ENCODE measurements around the gene C12orf57.
"Not testable (repeated sequence)": the region's sequence is repeated elsewhere in the genome, so short reads cannot be mapped to it uniquely, and the experiment has no call there.

Gene C12orf57

DNA sequence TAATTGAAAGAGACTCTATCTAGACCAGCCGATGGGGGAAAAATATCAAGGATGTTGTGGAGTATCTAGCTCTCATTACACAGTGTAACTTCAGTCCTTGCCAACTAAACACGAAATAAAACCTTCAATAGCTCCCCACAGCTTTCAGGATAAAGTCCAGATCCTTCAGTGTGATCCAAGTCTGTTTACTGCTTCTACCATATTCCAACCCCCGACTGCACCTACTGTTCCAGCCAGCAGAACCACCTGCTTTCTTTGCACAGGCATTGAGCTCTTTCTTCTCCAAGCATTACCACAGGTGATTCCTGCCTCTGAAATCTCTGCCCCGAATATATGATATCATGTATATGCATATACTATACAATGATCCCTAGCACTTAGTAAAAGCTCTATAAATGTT is 41.4 kb upstream of the C12orf57 start:
- TF ChIP-seq, protein P1, sequence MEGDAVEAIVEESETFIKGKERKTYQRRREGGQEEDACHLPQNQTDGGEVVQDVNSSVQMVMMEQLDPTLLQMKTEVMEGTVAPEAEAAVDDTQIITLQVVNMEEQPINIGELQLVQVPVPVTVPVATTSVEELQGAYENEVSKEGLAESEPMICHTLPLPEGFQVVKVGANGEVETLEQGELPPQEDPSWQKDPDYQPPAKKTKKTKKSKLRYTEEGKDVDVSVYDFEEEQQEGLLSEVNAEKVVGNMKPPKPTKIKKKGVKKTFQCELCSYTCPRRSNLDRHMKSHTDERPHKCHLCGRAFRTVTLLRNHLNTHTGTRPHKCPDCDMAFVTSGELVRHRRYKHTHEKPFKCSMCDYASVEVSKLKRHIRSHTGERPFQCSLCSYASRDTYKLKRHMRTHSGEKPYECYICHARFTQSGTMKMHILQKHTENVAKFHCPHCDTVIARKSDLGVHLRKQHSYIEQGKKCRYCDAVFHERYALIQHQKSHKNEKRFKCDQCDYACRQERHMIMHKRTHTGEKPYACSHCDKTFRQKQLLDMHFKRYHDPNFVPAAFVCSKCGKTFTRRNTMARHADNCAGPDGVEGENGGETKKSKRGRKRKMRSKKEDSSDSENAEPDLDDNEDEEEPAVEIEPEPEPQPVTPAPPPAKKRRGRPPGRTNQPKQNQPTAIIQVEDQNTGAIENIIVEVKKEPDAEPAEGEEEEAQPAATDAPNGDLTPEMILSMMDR (IDR thresholded peaks at IDR 0.05; ENCODE audit: low read depth, low read length) = no peak
- TF ChIP-seq POLR2A (IDR thresholded peaks at IDR 0.05; ENCODE audit: extremely low read depth, insufficient read length) = no peak
- TF ChIP-seq, protein P2, sequence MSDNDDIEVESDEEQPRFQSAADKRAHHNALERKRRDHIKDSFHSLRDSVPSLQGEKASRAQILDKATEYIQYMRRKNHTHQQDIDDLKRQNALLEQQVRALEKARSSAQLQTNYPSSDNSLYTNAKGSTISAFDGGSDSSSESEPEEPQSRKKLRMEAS (IDR thresholded peaks at IDR 0.05; ENCODE audit: low read depth, low read length) = no peak
- no peak for TF ChIP-seq MYC (IDR thresholded peaks at IDR 0.05; ENCODE audit: low read depth, low read length)
- H3K4me3 ChIP-seq (ENCODE audit: low read depth, low read length) = no peak overlapping the region
- no peak for DNase-seq (ENCODE audit: low read depth)

DNA sequence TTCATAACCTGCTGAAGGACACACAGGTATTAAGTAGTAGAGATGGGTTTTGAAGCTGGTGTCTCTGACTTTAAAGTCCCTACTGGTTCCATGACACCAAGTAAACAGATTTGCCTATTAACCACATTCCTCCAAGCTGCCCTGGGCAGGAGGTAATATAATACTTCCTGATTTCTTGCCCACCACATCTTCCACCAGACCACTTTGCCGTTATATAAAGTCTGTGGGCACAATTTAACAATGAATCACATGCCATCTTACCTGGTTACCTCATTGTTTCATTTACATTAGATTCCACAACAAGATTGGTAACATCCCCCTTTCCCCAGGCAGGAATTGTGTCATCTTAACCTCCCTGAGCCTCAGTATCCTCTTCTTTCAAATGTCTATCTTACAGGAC is 40.1 kb upstream of the C12orf57 start:
- H3K4me3 ChIP-seq (ENCODE audit: low read depth, low read length) = no peak overlapping the region
- peak; percentile 71 for DNase-seq (ENCODE audit: low read depth)
- TF ChIP-seq, protein P2 (IDR thresholded peaks at IDR 0.05; ENCODE audit: low read depth, low read length) = peak; percentile 31; the same call in 1 of the 2 replicates
- no peak for TF ChIP-seq POLR2A (IDR thresholded peaks at IDR 0.05; ENCODE audit: extremely low read depth, insufficient read length)
- TF ChIP-seq MYC (IDR thresholded peaks at IDR 0.05; ENCODE audit: low read depth, low read length) = 0 out of 2 replicates have a peak, but pooled peaks have one; percentile 31
- TF ChIP-seq, protein P1 (IDR thresholded peaks at IDR 0.05; ENCODE audit: low read depth, low read length) = no peak

DNA sequence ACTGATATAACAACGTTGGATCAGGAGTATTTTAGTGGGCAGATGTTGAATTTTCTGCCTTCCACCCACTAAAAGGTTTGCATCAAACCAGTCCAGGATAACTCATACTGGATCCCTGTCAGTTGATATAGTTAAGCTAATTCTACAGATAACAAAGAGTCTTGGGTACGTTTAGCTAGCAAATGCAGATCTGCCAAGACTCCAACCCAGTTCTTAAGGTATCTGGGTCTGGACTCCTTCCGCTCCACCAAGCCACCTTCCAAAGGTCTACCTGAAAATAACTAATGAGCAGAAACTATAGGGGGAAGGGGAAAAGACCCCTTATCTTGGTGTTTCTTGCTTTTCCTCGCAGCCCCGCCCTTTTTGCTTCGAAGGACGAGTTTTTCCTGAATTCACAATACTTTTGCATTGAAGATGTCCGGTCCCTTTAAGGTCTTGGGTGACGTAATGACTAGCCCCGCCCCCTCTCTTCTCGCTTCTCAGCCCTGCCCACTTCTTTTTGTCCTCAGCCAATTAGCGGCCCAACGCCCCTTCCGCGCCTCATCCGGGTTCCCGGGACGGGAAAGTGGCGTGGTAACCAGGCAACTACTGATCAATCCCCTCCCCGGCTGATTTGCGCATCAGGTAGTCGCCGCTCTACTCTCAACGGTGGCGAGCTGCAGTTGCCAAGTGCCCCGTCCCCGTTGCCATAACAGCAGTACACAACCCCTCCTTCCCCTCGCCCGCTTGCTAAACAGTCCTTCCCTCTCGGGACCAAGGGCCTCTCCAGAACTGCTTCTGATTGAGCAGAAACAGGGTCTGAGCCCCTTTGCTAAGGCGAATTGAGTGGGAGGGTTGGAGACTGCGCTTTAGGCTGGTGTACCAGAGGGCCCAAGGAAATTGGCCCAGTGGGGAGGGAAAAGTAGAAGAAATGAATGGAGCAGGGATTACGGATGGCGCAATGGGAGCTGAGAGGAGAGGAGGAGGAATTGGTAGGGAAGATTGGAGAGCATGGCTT is 39.2 kb upstream of the C12orf57 start, which contains the start of gene LRRC23:
Gene LRRC23, plus strand, starts transcription at position 543 of the 997 bp plus-strand sequence. CDS start 812 bp downstream, outside the sequence.
- TF ChIP-seq POLR2A (IDR thresholded peaks at IDR 0.05; ENCODE audit: extremely low read depth, insufficient read length) (peak; percentile 51), MYC (IDR thresholded peaks at IDR 0.05; ENCODE audit: low read depth, low read length) (no peak)
- TF ChIP-seq, protein P1 (IDR thresholded peaks at IDR 0.05; ENCODE audit: low read depth, low read length) = no peak
- TF ChIP-seq, protein P2 (IDR thresholded peaks at IDR 0.05; ENCODE audit: low read depth, low read length) = 0 out of 2 replicates have a peak, but pooled peaks have one; percentile 19
- peak within 1 kb of the TSS; percentile 59 for H3K4me3 ChIP-seq (ENCODE audit: low read depth, low read length)
- peak; percentile 95 for DNase-seq (ENCODE audit: low read depth)

DNA sequence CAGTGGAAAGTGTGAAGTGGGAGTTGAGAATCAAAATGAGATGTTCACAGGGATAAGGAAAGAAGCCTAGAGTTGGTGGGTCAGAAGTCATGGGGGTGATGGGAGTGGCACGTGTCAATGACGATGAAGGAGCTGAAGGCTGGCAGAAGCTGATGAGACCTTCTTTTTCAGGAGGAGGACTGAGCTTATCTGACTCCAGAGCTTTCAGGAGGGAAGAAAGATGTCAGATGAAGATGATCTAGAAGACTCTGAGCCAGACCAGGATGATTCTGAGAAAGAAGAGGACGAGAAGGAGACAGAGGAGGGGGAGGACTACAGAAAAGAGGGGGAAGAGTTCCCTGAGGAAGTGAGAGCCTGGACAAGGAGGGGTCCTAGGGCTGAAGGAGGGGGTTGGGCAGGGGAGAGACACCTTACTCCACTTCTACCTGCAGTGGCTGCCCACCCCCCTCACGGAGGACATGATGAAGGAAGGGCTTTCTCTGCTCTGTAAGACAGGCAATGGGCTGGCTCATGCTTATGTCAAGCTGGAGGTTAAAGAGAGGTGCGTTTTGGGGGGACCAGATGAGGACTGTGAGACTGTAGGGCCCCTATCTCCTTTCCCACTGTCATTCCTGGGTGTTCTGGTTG is 38.3 kb upstream of the C12orf57 start:
- TF ChIP-seq, protein P2 (IDR thresholded peaks at IDR 0.05; ENCODE audit: low read depth, low read length) = no peak
- TF ChIP-seq, protein P1 (IDR thresholded peaks at IDR 0.05; ENCODE audit: low read depth, low read length) = no peak
- TF ChIP-seq POLR2A (IDR thresholded peaks at IDR 0.05; ENCODE audit: extremely low read depth, insufficient read length) = no peak
- no peak for TF ChIP-seq MYC (IDR thresholded peaks at IDR 0.05; ENCODE audit: low read depth, low read length)
- DNase-seq (ENCODE audit: low read depth) = no peak
- peak overlapping the region; percentile 59 for H3K4me3 ChIP-seq (ENCODE audit: low read depth, low read length)

DNA sequence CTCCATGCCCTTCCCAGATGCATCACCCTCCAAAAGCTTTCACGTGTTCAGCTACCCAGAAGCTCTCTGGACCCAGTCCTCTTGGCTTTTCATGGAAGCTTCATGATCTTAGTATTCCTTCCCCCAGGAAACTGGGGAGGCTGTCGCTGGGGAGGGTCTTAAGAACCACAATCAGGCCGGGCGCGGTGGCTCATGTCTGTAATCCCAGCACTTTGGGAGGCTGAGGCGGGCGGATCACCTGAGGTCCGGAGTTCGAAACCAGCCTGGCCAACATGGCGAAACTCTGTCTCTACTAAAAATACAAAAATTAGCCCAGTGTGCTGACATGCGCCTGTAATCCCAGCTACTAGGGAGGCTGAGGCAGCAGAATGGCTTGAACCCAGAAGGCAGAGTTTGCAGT is 35.7 kb upstream of the C12orf57 start:
- DNase-seq (ENCODE audit: low read depth); H3K4me3 ChIP-seq (ENCODE audit: low read depth, low read length): not testable (repeated sequence)

Measured in NB4 (cell line).